GM23248 (cell line): ENCODE results near the gene ISG15. TPM values are rescaled to one million over a fixed set of nuclear protein-coding genes. Genes with fewer than 3 reads are reported as not detected.

Experiments used
- DNase-seq: peaks from one replicate; pipeline ENCODE4 v3.0.0-alpha.2; 2015
- H2AFZ ChIP-seq: fragments of 200-600 bp; sonication (generic); 2 replicates; pipeline ENCODE4 v1.6.1; 2016; ENCODE audit warnings: antibody characterized with exemption
- H3F3A ChIP-seq: fragments of 200-600 bp; sonication (generic); 2 replicates; pipeline ENCODE4 v1.6.1; 2016; ENCODE audit warnings: mild to moderate bottlenecking, antibody characterized with exemption, mixed run types; ENCODE audit not compliant: insufficient read depth
- H3K27ac ChIP-seq: fragments of 200-600 bp; sonication (generic); 2 replicates; pipeline ENCODE4 v1.5.1; 2016; ENCODE audit warnings: mild to moderate bottlenecking
- H3K27me3 ChIP-seq: fragments of 200-600 bp; sonication (generic); replicated peaks from 2 replicates; pipeline ENCODE4 v1.6.1; 2016; ENCODE audit warnings: mild to moderate bottlenecking; ENCODE audit not compliant: insufficient read depth
- H3K36me3 ChIP-seq: fragments of 200-600 bp; sonication (generic); 2 replicates; pipeline ENCODE4 v1.6.1; 2016; ENCODE audit warnings: low read depth, mild to moderate bottlenecking
- H3K4me1 ChIP-seq: fragments of 200-600 bp; sonication (generic); 2 replicates; pipeline ENCODE4 v1.6.1; 2016; ENCODE audit warnings: mild to moderate bottlenecking; ENCODE audit not compliant: insufficient read depth
- H3K4me2 ChIP-seq: fragments of 200-600 bp; sonication (generic); one replicate; pipeline ENCODE4 v1.6.1; 2016; ENCODE audit warnings: mild to moderate bottlenecking; ENCODE audit not compliant: unreplicated experiment
- H3K4me3 ChIP-seq: fragments of 200-600 bp; sonication (generic); 2 replicates; pipeline ENCODE4 v1.5.1; 2016; ENCODE audit warnings: mild to moderate bottlenecking
- H3K79me2 ChIP-seq: fragments of 200-600 bp; sonication (generic); 2 replicates; pipeline ENCODE4 v1.6.1; 2016; ENCODE audit warnings: mild to moderate bottlenecking; ENCODE audit not compliant: insufficient read depth
- H3K9ac ChIP-seq: fragments of 200-600 bp; sonication (generic); 2 replicates; pipeline ENCODE4 v1.6.1; 2016; ENCODE audit warnings: mild to moderate bottlenecking
- H3K9me2 ChIP-seq: fragments of 200-600 bp; sonication (generic); 2 replicates; pipeline ENCODE4 v1.6.1; 2016; ENCODE audit warnings: mixed run types, mild to moderate bottlenecking, moderate library complexity; ENCODE audit not compliant: insufficient read depth
- H3K9me3 ChIP-seq: fragments of 200-600 bp; sonication (generic); one replicate; pipeline ENCODE4 v1.6.1; 2017; ENCODE audit warnings: low read depth
- H4K20me1 ChIP-seq: fragments of 200-600 bp; sonication (generic); 2 replicates; pipeline ENCODE4 v1.6.0; 2016; ENCODE audit not compliant: insufficient read depth
- EZH2 ChIP-seq: fragments of 200-600 bp; sonication (generic); IDR thresholded peaks from 2 replicates; pipeline ENCODE4 v1.6.1; 2018; ENCODE audit warnings: antibody characterized with exemption, mild to moderate bottlenecking; ENCODE audit not compliant: insufficient read depth, poor library complexity, severe bottlenecking
- EZH2phosphoT487 ChIP-seq: fragments of 200-600 bp; sonication (generic); IDR thresholded peaks from 2 replicates; pipeline ENCODE4 v1.6.1; 2018; ENCODE audit warnings: antibody characterized with exemption, moderate library complexity, mild to moderate bottlenecking, low read depth; ENCODE audit not compliant: insufficient read depth
- WGBS, 2 experiments: methylation state at CpG; one replicate each; pipeline ENCODE4 v1.1.6; 2015 to 2017; ENCODE audit warnings: low lambda C conversion rate in 2 of 2, low coverage in 1 of 2; ENCODE audit errors: missing lambda C conversion rate in 2 of 2; 5-methylcytosine and 5-hydroxymethylcytosine counted together
- in situ Hi-C: fragments of 300-500 bp; cut with MboI; formaldehyde crosslinking; loops from 2 replicates; pipeline ENCODE4 v1.15.0; 2020
- polyA plus RNA-seq: library from polyadenylated mRNA; unstranded; fragments of >200 nt; fragmentation: Nextera tagmentation; extraction: Ambion mirVana; gene quantifications from 2 replicates; pipeline ENCODE4 v1.2.1, GENCODE V29; 2016
- total RNA-seq: library from RNA; depleted of rRNA; stranded (reverse); fragments of >200 nt; shearing (Covaris generic); gene quantifications from 2 replicates; pipeline ENCODE4 v1.2.3, GENCODE V29; 2014

The ISG15 gene
- total and polyA plus RNA-seq, 2 experiments from 2014 or later: 41.2 to 77.0 TPM

DNA sequence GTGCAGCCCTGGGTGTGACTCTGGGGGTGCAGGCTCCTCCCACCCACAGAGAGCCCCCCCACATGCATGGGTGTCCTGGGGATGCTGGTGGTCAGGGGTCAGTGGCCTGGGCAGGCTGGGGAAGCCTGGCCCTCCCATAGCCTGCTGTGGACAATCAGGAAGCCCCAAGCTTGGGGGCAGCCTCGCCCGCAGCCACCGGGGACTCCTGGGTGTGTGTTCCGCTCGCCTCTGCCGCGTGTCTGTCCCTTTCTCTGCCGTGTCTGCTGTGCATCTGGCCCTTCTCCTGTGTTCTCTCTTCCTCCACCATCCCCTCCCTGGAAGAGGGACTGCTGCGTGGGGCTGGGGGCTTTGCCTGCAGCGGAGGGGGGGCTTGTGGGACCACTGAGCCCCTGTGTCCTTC is 29.5 kb downstream of the ISG15 start:
- Histone ChIP-seq H3K4me3 (no peak overlapping the region), H4K20me1 (no peaks in the 10 kb centered on the region), H3K9me2 (no peaks in the 10 kb centered on the region), H3K36me3 (no peaks in the 10 kb centered on the region), H3K4me2 (no peak overlapping the region), H2AFZ (no peak overlapping the region), H3K4me1 (no peaks in the 10 kb centered on the region), H3F3A (no peaks in the 10 kb centered on the region), H3K9ac (no peak overlapping the region), H3K9me3 (no peaks in the 10 kb centered on the region), H3K27ac (no peak overlapping the region), H3K79me2 (no peaks in the 10 kb centered on the region), H3K27me3 (no peaks in the 10 kb centered on the region)
- in situ Hi-C loops: no loop called here
- 84 to 87% methylated on average over 8 to 10 of the region's 10 CpGs for WGBS, 2 experiments
- no peak for DNase-seq
- TF ChIP-seq EZH2 (no peak), EZH2phosphoT487 (no peak)

DNA sequence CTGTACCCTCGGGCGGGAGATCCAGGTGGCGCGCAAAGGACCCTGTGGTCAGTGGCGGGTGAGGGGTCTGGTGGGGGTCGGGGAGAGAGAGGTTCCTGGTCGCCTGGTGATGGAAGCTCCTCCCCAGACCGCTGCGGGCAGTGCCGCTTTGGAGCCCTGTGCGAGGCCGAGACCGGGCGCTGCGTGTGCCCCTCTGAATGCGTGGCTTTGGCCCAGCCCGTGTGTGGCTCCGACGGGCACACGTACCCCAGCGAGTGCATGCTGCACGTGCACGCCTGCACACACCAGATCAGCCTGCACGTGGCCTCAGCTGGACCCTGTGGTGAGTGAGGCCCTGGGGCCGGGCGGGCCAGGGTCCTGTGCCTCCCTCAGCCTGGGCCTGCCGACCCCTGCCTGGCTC is 30.1 kb downstream of the ISG15 start:
- Histone ChIP-seq H4K20me1 (no peaks in the 10 kb centered on the region), H3K36me3 (no peaks in the 10 kb centered on the region), H3K27me3 (no peaks in the 10 kb centered on the region), H3K79me2 (no peaks in the 10 kb centered on the region), H3K9me3 (no peaks in the 10 kb centered on the region), H3K4me3 (no peak overlapping the region), H3K9me2 (no peaks in the 10 kb centered on the region), H3K27ac (no peak overlapping the region), H3K4me2 (no peak overlapping the region), H3F3A (no peaks in the 10 kb centered on the region), H3K4me1 (no peaks in the 10 kb centered on the region), H2AFZ (no peak overlapping the region), H3K9ac (no peak overlapping the region)
- TF ChIP-seq EZH2phosphoT487: no peak
- TF ChIP-seq EZH2: no peak
- WGBS, 2 experiments: 95 to 97% methylated on average over 16 to 25 of the region's 27 CpGs
- in situ Hi-C loops: no loop called here
- no peak for DNase-seq

DNA sequence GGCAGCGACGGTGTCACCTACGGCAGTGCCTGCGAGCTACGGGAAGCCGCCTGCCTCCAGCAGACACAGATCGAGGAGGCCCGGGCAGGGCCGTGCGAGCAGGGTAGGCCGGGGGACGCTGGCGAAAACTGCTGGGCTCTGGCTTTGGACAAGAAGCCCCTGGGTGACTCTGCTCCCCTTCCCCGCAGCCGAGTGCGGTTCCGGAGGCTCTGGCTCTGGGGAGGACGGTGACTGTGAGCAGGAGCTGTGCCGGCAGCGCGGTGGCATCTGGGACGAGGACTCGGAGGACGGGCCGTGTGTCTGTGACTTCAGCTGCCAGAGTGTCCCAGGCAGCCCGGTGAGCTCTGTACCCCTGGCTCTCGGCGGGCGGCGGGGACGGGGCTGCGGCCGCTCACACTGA is 30.6 kb downstream of the ISG15 start:
- H3K9me3 ChIP-seq: no peaks in the 10 kb centered on the region
- H3K4me1 ChIP-seq: no peaks in the 10 kb centered on the region
- no peaks in the 10 kb centered on the region for H4K20me1 ChIP-seq
- 97 to 98% methylated on average over 33 of the region's 33 CpGs for WGBS, 2 experiments
- H3K79me2 ChIP-seq: no peaks in the 10 kb centered on the region
- no peak overlapping the region for H3K4me2 ChIP-seq
- no peaks in the 10 kb centered on the region for H3K36me3 ChIP-seq
- H3K4me3 ChIP-seq: no peak overlapping the region
- H3K9me2 ChIP-seq: no peaks in the 10 kb centered on the region
- DNase-seq: no peak
- no peak overlapping the region for H2AFZ ChIP-seq
- H3K27me3 ChIP-seq: no peaks in the 10 kb centered on the region
- H3K9ac ChIP-seq: no peak overlapping the region
- TF ChIP-seq EZH2 (no peak), EZH2phosphoT487 (no peak)
- H3F3A ChIP-seq: no peaks in the 10 kb centered on the region
- in situ Hi-C loops: no loop called here
- no peak overlapping the region for H3K27ac ChIP-seq

DNA sequence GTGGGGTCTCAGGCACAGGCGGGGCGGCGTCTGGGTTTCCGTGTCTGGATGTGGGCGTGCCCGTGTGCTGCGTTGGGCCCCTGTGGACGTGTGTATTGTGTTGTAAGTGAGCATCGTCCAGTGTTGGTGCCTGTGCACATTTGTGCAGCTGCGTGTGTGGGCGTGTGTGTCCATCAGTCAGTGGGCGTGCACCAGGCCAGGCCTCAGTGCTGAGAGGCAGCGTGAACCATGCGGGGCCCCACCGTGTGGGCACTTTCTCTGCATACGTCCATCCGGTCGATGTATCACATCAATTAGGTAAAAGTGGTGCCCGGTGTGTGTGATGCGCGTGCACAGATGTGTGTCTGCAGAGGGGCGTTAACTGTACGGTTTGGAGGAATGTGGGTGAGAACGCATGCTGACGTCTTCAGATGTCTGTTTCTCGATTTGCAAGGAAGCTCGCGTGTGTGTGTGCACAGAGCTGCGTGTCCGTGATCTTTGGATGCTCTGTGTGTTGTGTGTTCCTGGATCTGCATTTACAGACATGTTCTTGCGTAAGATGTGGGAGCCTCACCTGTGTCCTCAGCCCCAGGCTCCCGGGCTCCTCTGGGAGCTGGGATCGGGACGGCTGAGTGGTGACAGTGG is 31.3 kb downstream of the ISG15 start:
- no peaks in the 10 kb centered on the region for H3K9me2 ChIP-seq
- no peak overlapping the region for H2AFZ ChIP-seq
- H3K9ac ChIP-seq: no peak overlapping the region
- no peaks in the 10 kb centered on the region for H3K36me3 ChIP-seq
- in situ Hi-C loops: no loop called here
- WGBS, 2 experiments: 87 to 89% methylated on average over 32 to 34 of the region's 34 CpGs
- H3K27ac ChIP-seq: no peak overlapping the region
- no peaks in the 10 kb centered on the region for H3F3A ChIP-seq
- H3K4me3 ChIP-seq: no peak overlapping the region
- DNase-seq: no peak
- H3K4me2 ChIP-seq: no peak overlapping the region
- no peaks in the 10 kb centered on the region for H3K9me3 ChIP-seq
- no peaks in the 10 kb centered on the region for H3K27me3 ChIP-seq
- TF ChIP-seq EZH2 (no peak), EZH2phosphoT487 (no peak)
- no peaks in the 10 kb centered on the region for H3K79me2 ChIP-seq
- H3K4me1 ChIP-seq: no peaks in the 10 kb centered on the region
- H4K20me1 ChIP-seq: no peaks in the 10 kb centered on the region

DNA sequence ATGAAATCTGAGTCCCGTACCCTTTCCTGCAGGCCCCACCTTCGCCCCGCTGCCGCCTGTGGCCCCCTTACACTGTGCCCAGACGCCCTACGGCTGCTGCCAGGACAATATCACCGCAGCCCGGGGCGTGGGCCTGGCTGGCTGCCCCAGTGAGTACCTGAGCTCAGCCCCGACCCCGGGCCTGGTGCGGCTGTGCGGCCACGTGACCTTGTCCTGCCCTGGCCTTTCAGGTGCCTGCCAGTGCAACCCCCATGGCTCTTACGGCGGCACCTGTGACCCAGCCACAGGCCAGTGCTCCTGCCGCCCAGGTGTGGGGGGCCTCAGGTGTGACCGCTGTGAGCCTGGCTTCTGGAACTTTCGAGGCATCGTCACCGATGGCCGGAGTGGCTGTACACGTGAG is 31.8 kb downstream of the ISG15 start:
- in situ Hi-C loops: no loop called here
- H3K27me3 ChIP-seq: no peaks in the 10 kb centered on the region
- no peaks in the 10 kb centered on the region for H3K36me3 ChIP-seq
- no peaks in the 10 kb centered on the region for H3K4me1 ChIP-seq
- TF ChIP-seq EZH2phosphoT487: no peak
- TF ChIP-seq EZH2: no peak
- no peaks in the 10 kb centered on the region for H3K9me2 ChIP-seq
- no peaks in the 10 kb centered on the region for H3K79me2 ChIP-seq
- H4K20me1 ChIP-seq: no peaks in the 10 kb centered on the region
- no peak overlapping the region for H3K9ac ChIP-seq
- no peak for DNase-seq
- WGBS, 2 experiments: 96% methylated on average over 22 to 23 of the region's 23 CpGs
- no peak overlapping the region for H3K27ac ChIP-seq
- no peak overlapping the region for H2AFZ ChIP-seq
- H3K9me3 ChIP-seq: no peaks in the 10 kb centered on the region
- H3K4me2 ChIP-seq: no peak overlapping the region
- no peak overlapping the region for H3K4me3 ChIP-seq
- no peaks in the 10 kb centered on the region for H3F3A ChIP-seq
